ENCODE measurements around the gene CDC14B.

DNA sequence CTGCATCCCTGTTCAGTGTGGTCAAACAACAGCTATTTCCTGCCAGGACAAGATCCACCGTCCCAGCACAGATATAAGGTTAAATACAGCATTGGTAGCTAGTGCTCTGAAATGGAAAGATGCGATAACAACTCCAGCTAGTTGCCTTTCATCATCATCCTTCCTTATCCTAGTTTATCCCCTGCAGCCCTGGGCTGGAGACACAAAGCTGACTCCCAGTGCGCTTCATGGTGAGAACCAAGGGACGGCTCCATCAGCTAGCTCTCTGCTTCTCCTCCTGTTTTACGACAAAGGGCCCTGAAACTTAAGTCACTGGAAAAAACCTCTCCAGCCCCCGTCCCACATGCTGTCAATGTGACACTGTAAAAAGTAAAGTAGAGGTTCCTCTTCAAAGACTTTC is 37.9 kb downstream of the CDC14B start:
- TF ChIP-seq, protein P1, sequence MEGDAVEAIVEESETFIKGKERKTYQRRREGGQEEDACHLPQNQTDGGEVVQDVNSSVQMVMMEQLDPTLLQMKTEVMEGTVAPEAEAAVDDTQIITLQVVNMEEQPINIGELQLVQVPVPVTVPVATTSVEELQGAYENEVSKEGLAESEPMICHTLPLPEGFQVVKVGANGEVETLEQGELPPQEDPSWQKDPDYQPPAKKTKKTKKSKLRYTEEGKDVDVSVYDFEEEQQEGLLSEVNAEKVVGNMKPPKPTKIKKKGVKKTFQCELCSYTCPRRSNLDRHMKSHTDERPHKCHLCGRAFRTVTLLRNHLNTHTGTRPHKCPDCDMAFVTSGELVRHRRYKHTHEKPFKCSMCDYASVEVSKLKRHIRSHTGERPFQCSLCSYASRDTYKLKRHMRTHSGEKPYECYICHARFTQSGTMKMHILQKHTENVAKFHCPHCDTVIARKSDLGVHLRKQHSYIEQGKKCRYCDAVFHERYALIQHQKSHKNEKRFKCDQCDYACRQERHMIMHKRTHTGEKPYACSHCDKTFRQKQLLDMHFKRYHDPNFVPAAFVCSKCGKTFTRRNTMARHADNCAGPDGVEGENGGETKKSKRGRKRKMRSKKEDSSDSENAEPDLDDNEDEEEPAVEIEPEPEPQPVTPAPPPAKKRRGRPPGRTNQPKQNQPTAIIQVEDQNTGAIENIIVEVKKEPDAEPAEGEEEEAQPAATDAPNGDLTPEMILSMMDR (conservative IDR thresholded peaks at IDR 0.05; ENCODE audit: low read depth, low read length) = no peak
- TF ChIP-seq EZH2phosphoT487 (IDR thresholded peaks at IDR 0.05; ENCODE audit: borderline replicate concordance, low read length) = no peak

All from PC-3 (cell line).